Ovary (tissue), 9 donors: ENCODE data around the gene MAJIN. TPM values are rescaled to one million over a fixed set of nuclear protein-coding genes. Genes with fewer than 3 reads are reported as not detected.
A peak's percentile ranks its signal among the peaks of the same experiment; 100 is the strongest.
"Not testable (repeated sequence)": the region's sequence is repeated elsewhere in the genome, so short reads cannot be mapped to it uniquely, and the experiment has no call there.

ENCODE experiments used
- DNase-seq, 5 donors: peaks; one replicate each; pipeline ENCODE4 v3.0.0-alpha.2; 2019 to 2020
- H3K27ac ChIP-seq, 2 donors: fragments of 200-600 bp; one replicate each; pipeline versions ENCODE4 v1.5.1 to v1.8.0; 2019 to 2022
- H3K27me3 ChIP-seq: fragments of 200-600 bp; one replicate; pipeline ENCODE4 v1.8.0; 2022
- H3K36me3 ChIP-seq: fragments of 200-600 bp; sonication (generic); one replicate; pipeline ENCODE4 v1.5.1; 2019
- H3K4me1 ChIP-seq: one replicate; pipeline ENCODE4 v1.8.1; 2013; ENCODE audit warnings: mild to moderate bottlenecking, moderate library complexity; ENCODE audit not compliant: insufficient read depth
- H3K4me3 ChIP-seq: fragments of 200-600 bp; sonication (generic); one replicate; pipeline ENCODE4 v1.5.1; 2017
- H3K9me3 ChIP-seq, 2 donors: fragments of 200-600 bp in 1 of 2; sonication (generic) in 1 of 2; one replicate each; pipeline versions ENCODE4 v1.5.1 to v1.8.1; 2013 to 2019; ENCODE audit warnings: mild to moderate bottlenecking in 1 of 2, moderate library complexity in 1 of 2
- EP300 ChIP-seq: sonication (generic); formaldehyde crosslinking; IDR thresholded peaks from one replicate; pipeline ENCODE4 v1.6.1; 2017; ENCODE audit warnings: antibody characterized with exemption
- POLR2A ChIP-seq: fragments of 450-650 bp; IDR thresholded peaks from one replicate; pipeline ENCODE4 v1.6.1; 2017; ENCODE audit warnings: antibody characterized with exemption, mild to moderate bottlenecking, moderate library complexity
- WGBS, 3 donors: extraction: QIAGEN DNeasy Blood & Tissue Kit in 1 of 3; methylation state at CpG; one replicate each; pipeline versions ENCODE4 v1.1.5 to v1.1.7; 2013 to 2017; 5-methylcytosine and 5-hydroxymethylcytosine counted together
- intact Hi-C, 4 donors: fragments of 100-400 bp; cut with DNase I; formaldehyde crosslinking; loops; one replicate each; pipeline versions ENCODE4 v1.11.0 to v1.15.1; 2022 to 2023
- polyA plus RNA-seq, 2 donors: library from polyadenylated mRNA; stranded (reverse); fragments of 200-250 nt in 1 of 2; fragments of 350-450 nt in 1 of 2; fragmentation: Illumina TruSeq in 1 of 2; extraction: RNeasy Lipid Tissue Mini Kit (QIAGEN cat#74804) in 1 of 2; gene quantifications; one replicate each; pipeline ENCODE4 v1.2.3, GENCODE V29; 2013 to 2014
- total RNA-seq, 7 donors: library from RNA; depleted of rRNA in 2 of 7; stranded (reverse); fragments of >200 nt in 2 of 7; fragmentation: NEBNext Ultra II Directional in 3 of 7; extraction: Animal tissue kit (Norgen Biotek cat#: 25700) in 3 of 7; gene quantifications; one replicate each; pipeline versions ENCODE4 v1.1.0 to v1.2.4, GENCODE V29; 2016 to 2023
- TF ChIP-seq, protein P1 (sequence below), 3 donors: fragments of 450-650 bp in 2 of 3; fragments of 200-600 bp in 1 of 3; IDR thresholded peaks; one replicate each; pipeline versions ENCODE4 v1.5.1 to v1.8.0; 2016 to 2022; ENCODE audit warnings: antibody characterized with exemption in 3 of 3, mild to moderate bottlenecking in 1 of 3
- donor health status: DM: no; HTN: no; CAD: no; lungs with moderate emphysema.
- donor health status: DM: no; HTN: no; CAD: no.
- donor health status: Bipolar disorder and iron deficiency.
- donor health status: DM: yes; HTN: yes; CAD: no.
- donor health status: DM: no; HTN: no; CAD: no.
- donor health status: DM: yes; HTN: yes; CAD: no.

The MAJIN gene
- total and polyA plus RNA-seq, 9 donors = 0.46 TPM; not detected in 8

DNA sequence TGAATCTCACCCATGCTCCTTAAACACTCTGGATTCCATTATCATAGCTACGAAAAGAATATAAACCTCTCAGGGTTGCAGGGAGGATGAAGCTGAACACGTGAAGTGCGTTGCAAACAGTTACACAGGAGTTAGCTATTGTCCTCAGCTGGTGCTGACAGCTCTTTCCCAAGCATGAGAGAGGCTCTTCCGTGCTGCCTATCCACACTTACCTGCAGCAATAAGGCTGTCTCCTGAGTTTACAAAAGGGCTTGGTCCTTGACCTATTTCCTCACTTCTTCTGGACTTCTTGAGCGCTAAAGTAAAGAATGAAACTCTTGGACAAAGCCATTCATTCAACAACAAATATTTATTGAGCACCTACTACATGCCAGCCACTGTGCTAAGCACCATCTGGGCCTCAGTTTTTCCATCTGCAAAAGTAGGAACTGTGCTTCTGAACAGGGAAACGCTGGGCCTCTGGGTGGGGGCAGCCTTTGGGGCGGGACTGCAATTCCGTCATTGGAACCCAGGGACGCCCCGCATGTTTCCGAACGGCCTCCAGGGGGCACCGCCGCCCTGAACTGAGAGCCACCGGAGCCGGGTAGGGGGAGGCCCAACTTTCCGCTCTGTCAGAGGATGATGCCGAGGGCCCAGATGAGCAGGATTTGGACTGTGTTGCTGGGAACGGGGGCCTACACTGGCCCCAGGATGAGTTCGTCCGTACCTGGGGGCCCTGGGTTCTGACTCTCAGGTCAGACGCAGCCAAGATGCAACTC is 41.4 kb upstream of the MAJIN start:
- no peaks in the 10 kb centered on the region for H3K9me3 ChIP-seq
- peak overlapping the region; percentile 56 for H3K4me3 ChIP-seq
- peaks cover 2% of the 10 kb centered on the region for H3K4me1 ChIP-seq
- H3K27me3 ChIP-seq = no peaks in the 10 kb centered on the region
- WGBS, 3 donors = 8 to 11% (median 8%) methylated on average over 21 to 22 of the region's 22 CpGs
- TF ChIP-seq, protein P1, sequence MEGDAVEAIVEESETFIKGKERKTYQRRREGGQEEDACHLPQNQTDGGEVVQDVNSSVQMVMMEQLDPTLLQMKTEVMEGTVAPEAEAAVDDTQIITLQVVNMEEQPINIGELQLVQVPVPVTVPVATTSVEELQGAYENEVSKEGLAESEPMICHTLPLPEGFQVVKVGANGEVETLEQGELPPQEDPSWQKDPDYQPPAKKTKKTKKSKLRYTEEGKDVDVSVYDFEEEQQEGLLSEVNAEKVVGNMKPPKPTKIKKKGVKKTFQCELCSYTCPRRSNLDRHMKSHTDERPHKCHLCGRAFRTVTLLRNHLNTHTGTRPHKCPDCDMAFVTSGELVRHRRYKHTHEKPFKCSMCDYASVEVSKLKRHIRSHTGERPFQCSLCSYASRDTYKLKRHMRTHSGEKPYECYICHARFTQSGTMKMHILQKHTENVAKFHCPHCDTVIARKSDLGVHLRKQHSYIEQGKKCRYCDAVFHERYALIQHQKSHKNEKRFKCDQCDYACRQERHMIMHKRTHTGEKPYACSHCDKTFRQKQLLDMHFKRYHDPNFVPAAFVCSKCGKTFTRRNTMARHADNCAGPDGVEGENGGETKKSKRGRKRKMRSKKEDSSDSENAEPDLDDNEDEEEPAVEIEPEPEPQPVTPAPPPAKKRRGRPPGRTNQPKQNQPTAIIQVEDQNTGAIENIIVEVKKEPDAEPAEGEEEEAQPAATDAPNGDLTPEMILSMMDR (IDR thresholded peaks at IDR 0.05) = peak in 1 of 3 donors; percentile 77
- TF ChIP-seq EP300 = no peak
- peak; percentile 58 for TF ChIP-seq POLR2A
- DNase-seq = peak; percentile 85 to 93 (median 90)
- peak overlapping the region; percentile 94 to 99 for H3K27ac ChIP-seq
- intact Hi-C loops = loop anchor here (1.0 to 10.0 kb wide), 8 partner anchors 74 to 169 kb away; partner anchors contain the start of genes CDC42BPG (in 3 of the 4), TM7SF2 (in 2 of the 4), ZNHIT2 (in 2 of the 4) and FAU (in 1 of the 4)
- H3K36me3 ChIP-seq = no peaks in the 10 kb centered on the region

DNA sequence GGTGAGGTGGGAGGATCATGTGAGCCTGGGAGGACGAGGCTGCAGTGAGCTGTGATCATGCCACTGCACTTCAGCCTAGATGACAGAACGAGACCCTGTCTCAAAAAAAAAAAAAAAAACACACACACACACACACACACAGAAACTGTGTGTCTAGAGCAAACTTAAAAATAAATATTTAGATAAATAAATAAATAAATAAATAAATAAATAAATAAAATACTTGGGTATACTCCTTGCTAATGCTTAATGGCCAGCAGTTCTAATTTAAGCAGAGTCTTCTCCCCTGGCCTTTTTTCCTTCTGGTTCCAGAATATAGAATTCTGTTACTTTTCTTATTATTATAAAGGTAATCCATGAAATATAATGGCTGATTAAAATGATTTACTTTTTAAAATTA is 37.0 kb upstream of the MAJIN start:
- Histone ChIP-seq H3K9me3 (no peaks in the 10 kb centered on the region), H3K27ac (no peak overlapping the region), H3K4me1 (no peaks in the 10 kb centered on the region), H3K4me3 (no peak overlapping the region), H3K27me3 (no peaks in the 10 kb centered on the region), H3K36me3 (no peaks in the 10 kb centered on the region)
- DNase-seq = no peak
- TF ChIP-seq, protein P1 (IDR thresholded peaks at IDR 0.05) = no peak
- no peak for TF ChIP-seq POLR2A
- TF ChIP-seq EP300 = no peak
- WGBS, 3 donors = 78 to 89% (median 88%) methylated on average over 2 of the region's 2 CpGs
- intact Hi-C loops = loop anchor here in 1 of 4 donors (10.0 kb wide), 1 partner anchor 164 kb away; the partner anchor contains the start of gene CDC42BPG

DNA sequence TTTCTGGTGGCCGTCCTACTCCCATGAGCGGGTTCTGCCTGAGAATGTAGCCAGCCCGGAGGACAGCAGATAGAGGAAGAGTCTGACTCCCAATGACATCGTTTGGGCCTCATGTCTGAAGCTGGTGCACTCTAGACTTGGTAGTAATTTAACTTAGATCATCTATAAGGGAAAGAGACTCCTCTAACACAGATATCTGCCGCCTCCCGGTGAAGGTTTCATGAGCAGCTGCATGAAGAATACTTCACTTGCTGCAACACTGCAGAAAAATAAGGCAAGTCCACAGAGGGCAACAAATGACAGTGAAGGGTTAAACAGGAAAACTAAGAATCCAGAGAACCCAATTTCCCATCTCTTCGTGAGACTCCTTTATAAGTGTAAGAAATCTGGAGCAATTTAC is 36.1 kb upstream of the MAJIN start:
- DNase-seq = no peak
- Histone ChIP-seq H3K27me3 (no peaks in the 10 kb centered on the region), H3K9me3 (no peaks in the 10 kb centered on the region), H3K27ac (no peak overlapping the region), H3K4me1 (no peaks in the 10 kb centered on the region), H3K36me3 (no peaks in the 10 kb centered on the region), H3K4me3 (no peak overlapping the region)
- intact Hi-C loops = loop anchor here in 1 of 4 donors (10.0 kb wide), 1 partner anchor 163 kb away; the partner anchor contains the start of gene CDC42BPG
- 56 to 72% (median 66%) methylated on average over 7 of the region's 7 CpGs for WGBS, 3 donors
- TF ChIP-seq, protein P1 (IDR thresholded peaks at IDR 0.05) = no peak
- TF ChIP-seq POLR2A (no peak), EP300 (no peak)

DNA sequence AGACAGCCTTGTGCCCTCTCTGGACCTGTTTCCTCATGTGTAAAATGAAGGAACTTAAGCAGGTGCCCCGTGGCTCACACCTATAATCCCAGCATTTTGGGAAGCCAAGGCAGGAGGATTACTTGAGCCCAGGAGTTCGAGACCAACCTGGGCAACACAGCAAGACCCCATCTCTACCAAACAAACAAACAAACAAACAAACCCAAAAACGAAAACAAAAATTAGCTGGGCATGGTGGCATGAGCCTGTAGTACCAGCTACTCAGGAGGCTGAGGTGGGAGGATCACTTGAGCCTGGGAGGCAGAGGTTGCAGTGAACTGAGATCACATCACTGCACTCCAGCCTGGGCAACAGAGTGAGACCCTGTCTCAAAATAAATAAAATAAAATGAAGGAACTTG is 32.1 kb upstream of the MAJIN start:
- H3K36me3 ChIP-seq, H3K4me3 ChIP-seq, DNase-seq, H3K9me3 ChIP-seq, H3K27ac ChIP-seq, H3K4me1 ChIP-seq, H3K27me3 ChIP-seq: not testable (repeated sequence)
- intact Hi-C loops = loop anchor here in 1 of 4 donors (10.0 kb wide), 1 partner anchor 159 kb away; the partner anchor contains the start of gene CDC42BPG
- WGBS, 3 donors = 57 to 64% (median 59%) methylated on average over 3 of the region's 3 CpGs

DNA sequence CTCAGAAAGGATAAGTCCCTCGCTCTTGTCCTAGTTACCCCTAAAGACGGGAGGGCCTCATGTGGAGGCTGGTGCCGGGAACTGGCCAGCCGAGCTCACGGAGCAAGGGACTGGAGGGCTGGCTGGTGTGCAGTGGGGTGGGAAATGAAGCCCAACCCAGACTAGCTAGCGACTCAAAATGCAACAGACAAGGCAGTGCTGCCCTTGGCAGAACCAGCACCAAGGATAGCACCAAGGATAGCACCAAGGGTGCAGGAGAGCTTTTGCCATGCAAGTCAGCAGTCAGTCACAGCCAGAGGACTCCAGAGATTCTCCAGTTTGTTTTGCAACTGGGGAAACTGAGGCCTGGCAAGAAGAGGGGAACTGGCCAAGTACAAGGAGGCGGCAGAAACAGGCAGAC is 31.4 kb upstream of the MAJIN start:
- Histone ChIP-seq H3K27me3 (no peaks in the 10 kb centered on the region), H3K4me1 (no peaks in the 10 kb centered on the region), H3K4me3 (no peak overlapping the region), H3K27ac (no peak overlapping the region), H3K9me3 (no peaks in the 10 kb centered on the region), H3K36me3 (no peaks in the 10 kb centered on the region)
- intact Hi-C loops = loop anchor here in 1 of 4 donors (10.0 kb wide), 1 partner anchor 158 kb away; the partner anchor contains the start of gene CDC42BPG
- no peak for DNase-seq
- 52 to 58% (median 55%) methylated on average over 7 of the region's 7 CpGs for WGBS, 3 donors
- no peak for TF ChIP-seq POLR2A
- TF ChIP-seq, protein P1 (IDR thresholded peaks at IDR 0.05) = no peak
- no peak for TF ChIP-seq EP300
